ENCODE data around the gene DYTN.

DNA sequence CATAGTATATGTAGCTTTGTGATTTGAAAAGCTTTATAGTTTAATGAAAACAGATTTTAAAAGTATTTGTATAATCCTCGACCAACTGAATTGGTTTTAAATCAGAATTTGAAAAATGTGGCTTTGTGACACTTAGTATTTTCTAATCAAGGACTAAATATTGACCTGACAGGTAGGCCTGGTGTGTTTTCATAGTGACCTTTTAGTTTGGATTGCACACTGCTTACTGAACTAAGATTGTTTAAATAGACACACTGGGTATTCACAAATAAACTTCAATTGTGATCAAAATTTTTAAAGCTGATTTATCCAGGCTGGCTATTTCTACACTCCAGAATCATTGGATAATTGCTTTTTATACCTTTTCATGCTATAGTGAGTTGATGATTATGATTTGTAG is 107.7 kb downstream of the DYTN start:
- TF ChIP-seq POLR2A (IDR thresholded peaks at IDR 0.05; ENCODE audit: low read depth, low read length) (no peak), POLR2AphosphoS5 (IDR thresholded peaks at IDR 0.05; ENCODE audit: low read depth, low read length) (no peak)

All from GM12892 (cell line).